ENCODE results near the gene SDCBP2. TPM values are rescaled to one million over a fixed set of nuclear protein-coding genes. Genes with fewer than 3 reads are reported as not detected.

SDCBP2 gene
- total RNA-seq, 1 experiment from 2014 or later = 0.50 TPM

GRCh38 chr20:1274485-1275311 is 54.2 kb downstream of the SDCBP2 start:
- in situ Hi-C loops (cut with HindIII; ENCODE audit: low pct_unique_long_range_greater_than_20kb, low sequenced_read_pairs) = no loop called here

GRCh38 chr20:1273366-1273765 is 55.6 kb downstream of the SDCBP2 start:
- no peak for DNase-seq (ENCODE audit: low read depth, low spot score)
- in situ Hi-C loops (cut with HindIII; ENCODE audit: low pct_unique_long_range_greater_than_20kb, low sequenced_read_pairs) = no loop called here

More at GRCh38 chr20:1274485-1275311, 54.2 kb downstream of the SDCBP2 start:
- no peak for DNase-seq (ENCODE audit: low read depth, low spot score)

GRCh38 chr20:1272368-1273100 is 56.4 kb downstream of the SDCBP2 start:
- in situ Hi-C loops (cut with HindIII; ENCODE audit: low pct_unique_long_range_greater_than_20kb, low sequenced_read_pairs) = no loop called here

GRCh38 chr20:1269850-1270249 is 59.1 kb downstream of the SDCBP2 start:
- in situ Hi-C loops (cut with HindIII; ENCODE audit: low pct_unique_long_range_greater_than_20kb, low sequenced_read_pairs) = no loop called here
- no peak for DNase-seq (ENCODE audit: low read depth, low spot score)

More at GRCh38 chr20:1272368-1273100, 56.4 kb downstream of the SDCBP2 start:
- DNase-seq (ENCODE audit: low read depth, low spot score) = no peak

- DNase-seq (ENCODE audit: low read depth, low spot score) = no peak
- in situ Hi-C loops (cut with HindIII; ENCODE audit: low pct_unique_long_range_greater_than_20kb, low sequenced_read_pairs) = no loop called here
Observed at GRCh38 chr20:1269235-1269634, 59.7 kb downstream of the SDCBP2 start.

GRCh38 chr20:1267809-1268374 is 61.0 kb downstream of the SDCBP2 start:
- in situ Hi-C loops (cut with HindIII; ENCODE audit: low pct_unique_long_range_greater_than_20kb, low sequenced_read_pairs) = no loop called here
- no peak for DNase-seq (ENCODE audit: low read depth, low spot score)

- in situ Hi-C loops (cut with HindIII; ENCODE audit: low pct_unique_long_range_greater_than_20kb, low sequenced_read_pairs) = no loop called here
- no peak for DNase-seq (ENCODE audit: low read depth, low spot score)
Observed at GRCh38 chr20:1267161-1267560, 61.8 kb downstream of the SDCBP2 start.

- in situ Hi-C loops (cut with HindIII; ENCODE audit: low pct_unique_long_range_greater_than_20kb, low sequenced_read_pairs) = no loop called here
- DNase-seq (ENCODE audit: low read depth, low spot score) = peak; percentile 80
Observed at GRCh38 chr20:1266167-1266973, 62.6 kb downstream of the SDCBP2 start, which contains the start of gene SNPH. SNPH (plus strand) TSS chr20:1266294; CDS start chr20:1296240, 29,946 bp downstream.

GRCh38 chr20:1265916-1266166 is 63.1 kb downstream of the SDCBP2 start:
- DNase-seq (ENCODE audit: low read depth, low spot score) = no peak
- in situ Hi-C loops (cut with HindIII; ENCODE audit: low pct_unique_long_range_greater_than_20kb, low sequenced_read_pairs) = no loop called here

- in situ Hi-C loops (cut with HindIII; ENCODE audit: low pct_unique_long_range_greater_than_20kb, low sequenced_read_pairs) = no loop called here
- DNase-seq (ENCODE audit: low read depth, low spot score) = no peak
Observed at GRCh38 chr20:1265226-1265915, 63.6 kb downstream of the SDCBP2 start.

- DNase-seq (ENCODE audit: low read depth, low spot score) = no peak
- in situ Hi-C loops (cut with HindIII; ENCODE audit: low pct_unique_long_range_greater_than_20kb, low sequenced_read_pairs) = no loop called here
Observed at GRCh38 chr20:1264727-1265126, 64.2 kb downstream of the SDCBP2 start.

- in situ Hi-C loops (cut with HindIII; ENCODE audit: low pct_unique_long_range_greater_than_20kb, low sequenced_read_pairs) = no loop called here
- peak; percentile 48 for DNase-seq (ENCODE audit: low read depth, low spot score)
Observed at GRCh38 chr20:1263853-1264252, 65.1 kb downstream of the SDCBP2 start.

Other genes with a start within 250 kb of the SDCBP2 start
- 54.2 and 58.9 TPM in 2 replicates for gene PSMF1, start 210.5 kb downstream of the SDCBP2 start, total RNA-seq (2014; rRNA removed; shearing (Covaris generic))
- gene TMEM74B, start 144.2 kb downstream of the SDCBP2 start, total RNA-seq (2014; rRNA removed; shearing (Covaris generic)) = 3.9 and 5.7 TPM in 2 replicates
- not detected in 2 replicates for gene C20orf202, start 125.7 kb downstream of the SDCBP2 start, total RNA-seq (2014; rRNA removed; shearing (Covaris generic))
- 0.11 TPM in 1 of 2 replicates, not detected in the other for gene RAD21L1, start 103.1 kb downstream of the SDCBP2 start, total RNA-seq (2014; rRNA removed; shearing (Covaris generic))
- gene SNPH, start 62.8 kb downstream of the SDCBP2 start, total RNA-seq (2014; rRNA removed; shearing (Covaris generic)) = 9.4 and 10.7 TPM in 2 replicates
- gene FKBP1A, start 63.9 kb upstream of the SDCBP2 start, total RNA-seq (2014; rRNA removed; shearing (Covaris generic)) = 219 and 227 TPM in 2 replicates
- gene NSFL1C, start 137.7 kb upstream of the SDCBP2 start, total RNA-seq (2014; rRNA removed; shearing (Covaris generic)) = 31.1 and 33.3 TPM in 2 replicates
- not detected in 2 replicates for gene SIRPB2, start 162.3 kb upstream of the SDCBP2 start, total RNA-seq (2014; rRNA removed; shearing (Covaris generic))
- gene SIRPD, start 228.6 kb upstream of the SDCBP2 start, total RNA-seq (2014; rRNA removed; shearing (Covaris generic)) = not detected in 2 replicates